COLO668 (cell line): ENCODE measurements around the gene RHEB.

Experiments used
- DNase-seq: peaks from one replicate; lab custom pipeline; 2025; ENCODE audit not compliant: unreplicated experiment; lab: John Stamatoyannopoulos, UW

RHEB gene

GRCh38 chr7:151416941-151417315 lies 102.8 kb downstream of the RHEB start:
- DNase-seq, result no peak

- no peak for DNase-seq
Observed at GRCh38 chr7:151416112-151416940, 103.4 kb downstream of the RHEB start.
